ENCODE results near the gene FRMD6.

DNA sequence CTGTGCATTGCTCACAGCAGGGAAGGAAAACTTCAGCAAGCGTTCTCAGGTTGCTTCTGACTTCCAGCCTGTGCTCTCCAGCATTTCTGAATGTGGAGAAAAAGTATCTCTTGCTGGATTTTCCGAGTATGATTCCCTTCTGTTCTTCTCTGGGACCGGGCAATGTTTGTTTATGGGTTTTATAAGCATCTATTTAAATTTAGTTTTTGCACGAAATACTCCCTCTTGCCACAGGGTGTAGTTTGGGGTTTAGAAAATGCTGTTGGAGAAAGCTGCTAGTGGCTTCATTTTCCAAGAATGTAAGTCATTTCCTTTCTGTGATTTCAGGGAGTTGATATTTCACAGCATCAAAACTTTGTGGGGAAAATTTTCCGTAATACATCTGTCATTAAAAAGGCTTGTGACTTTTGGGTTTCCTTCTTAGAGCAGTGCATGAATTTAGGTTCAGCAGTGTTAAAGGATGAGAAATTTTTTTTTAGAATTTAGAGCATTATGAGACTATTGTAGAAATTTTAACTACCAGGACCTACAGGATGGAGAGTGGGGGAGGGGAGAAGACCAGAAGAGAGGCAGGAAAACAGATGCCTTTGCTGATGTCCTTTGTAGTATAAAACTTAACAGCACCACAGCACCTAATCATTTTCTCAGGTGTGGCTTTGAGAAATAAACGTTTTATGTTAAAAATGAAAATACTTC, 1.5 kb downstream of the FRMD6 start:
- TF ChIP-seq CTCF (IDR thresholded peaks at IDR 0.05; ENCODE audit: low read depth, low read length, poor library complexity, severe bottlenecking) = no peak
- no peak for TF ChIP-seq EZH2phosphoT487 (IDR thresholded peaks at IDR 0.05; ENCODE audit: borderline replicate concordance, low read length)

Measured in DOHH2 (cell line).